ENCODE measurements around the gene MCC. TPM values are rescaled to one million over a fixed set of nuclear protein-coding genes. Genes with fewer than 3 reads are reported as not detected.

Gene MCC
- total RNA-seq, 1 donor from 2014 or later, result 33.9 TPM

GRCh38 chr5:113378081-113378480, 110.2 kb downstream of the MCC start:
- no peak overlapping the region for H3K4me3 Mint-ChIP-seq
- TF ChIP-seq CTCF (IDR thresholded peaks at IDR 0.05; ENCODE audit: unreplicated experiment), result no peak
- H3K27me3 Mint-ChIP-seq (ENCODE audit: low read depth), result no peaks in the 10 kb centered on the region
- no peaks in the 10 kb centered on the region for H3K36me3 Mint-ChIP-seq
- no peak overlapping the region for H3K27ac Mint-ChIP-seq
- H3K4me1 Mint-ChIP-seq, result peaks cover 18% of the 10 kb centered on the region
- DNase-seq (ENCODE audit: low spot score in 2 of 2, unreplicated experiment in 2 of 2), result no peak
- no peaks in the 10 kb centered on the region for H3K9me3 Mint-ChIP-seq

GRCh38 chr5:113376640-113377039, 111.6 kb downstream of the MCC start:
- no peaks in the 10 kb centered on the region for H3K9me3 Mint-ChIP-seq
- TF ChIP-seq CTCF (IDR thresholded peaks at IDR 0.05; ENCODE audit: unreplicated experiment), result no peak
- H3K4me3 Mint-ChIP-seq, result no peak overlapping the region
- DNase-seq (ENCODE audit: low spot score in 2 of 2, unreplicated experiment in 2 of 2), result no peak
- H3K27ac Mint-ChIP-seq, result no peak overlapping the region
- no peaks in the 10 kb centered on the region for H3K27me3 Mint-ChIP-seq (ENCODE audit: low read depth)
- no peaks in the 10 kb centered on the region for H3K36me3 Mint-ChIP-seq
- peaks cover 25% of the 10 kb centered on the region for H3K4me1 Mint-ChIP-seq

DNA sequence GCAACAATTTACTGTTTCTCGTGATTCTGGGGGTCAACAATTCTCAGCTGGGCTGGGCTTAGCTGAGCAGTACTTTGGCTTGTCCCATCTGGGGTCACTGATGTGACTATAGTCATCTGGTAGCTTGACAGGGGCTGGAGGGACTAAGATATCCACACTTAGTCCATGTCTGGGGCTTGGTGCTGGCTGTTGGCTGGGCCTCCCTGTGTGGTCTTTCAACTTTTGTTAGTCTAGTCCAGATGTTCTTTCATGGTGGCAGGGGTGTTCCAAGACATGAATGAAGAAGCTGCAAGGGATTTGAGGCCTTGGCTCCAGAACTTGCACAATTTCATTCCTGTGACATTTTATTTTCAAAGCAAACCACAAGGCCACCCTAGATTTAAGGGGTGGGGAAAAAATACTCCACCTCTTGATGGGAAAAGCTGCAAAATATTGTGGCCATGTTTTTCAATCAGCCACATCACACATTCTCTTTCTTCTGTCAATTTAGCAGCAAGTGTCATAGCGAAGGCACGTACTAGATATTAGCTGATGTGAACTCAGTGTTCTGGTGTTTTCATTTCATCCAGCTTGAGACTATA, 112.7 kb downstream of the MCC start:
- no peaks in the 10 kb centered on the region for H3K9me3 Mint-ChIP-seq
- no peak for DNase-seq (ENCODE audit: low spot score in 2 of 2, unreplicated experiment in 2 of 2)
- H3K36me3 Mint-ChIP-seq, result no peaks in the 10 kb centered on the region
- H3K4me3 Mint-ChIP-seq, result no peak overlapping the region
- no peak for TF ChIP-seq CTCF (IDR thresholded peaks at IDR 0.05; ENCODE audit: unreplicated experiment)
- no peaks in the 10 kb centered on the region for H3K27me3 Mint-ChIP-seq (ENCODE audit: low read depth)
- peaks cover 24% of the 10 kb centered on the region for H3K4me1 Mint-ChIP-seq
- no peak overlapping the region for H3K27ac Mint-ChIP-seq

DNA sequence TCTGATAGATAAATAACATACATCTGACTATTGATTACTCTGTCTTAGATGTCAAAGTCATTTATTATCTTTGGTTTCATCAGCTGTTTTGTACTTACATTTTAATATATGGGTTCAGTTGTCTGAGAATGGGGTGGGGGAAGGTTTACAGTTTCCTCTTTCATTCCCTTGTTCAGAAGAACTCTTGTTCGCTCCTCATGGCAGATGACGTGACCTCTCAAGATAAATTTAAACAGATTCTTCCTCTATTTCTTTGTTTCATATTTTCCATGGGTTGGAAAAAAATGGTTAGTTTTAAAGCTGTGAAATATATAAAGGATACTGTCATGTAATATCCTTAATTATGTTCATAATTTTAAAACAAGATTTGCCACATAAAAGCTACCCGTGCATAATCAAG, 114.8 kb downstream of the MCC start:
- Mint-ChIP-seq H3K4me3 (no peak overlapping the region), H3K4me1 (peaks cover 13% of the 10 kb centered on the region), H3K36me3 (no peaks in the 10 kb centered on the region), H3K27ac (no peak overlapping the region), H3K9me3 (no peaks in the 10 kb centered on the region), H3K27me3 (ENCODE audit: low read depth) (no peaks in the 10 kb centered on the region)
- no peak for TF ChIP-seq CTCF (IDR thresholded peaks at IDR 0.05; ENCODE audit: unreplicated experiment)
- DNase-seq (ENCODE audit: low spot score in 2 of 2, unreplicated experiment in 2 of 2), result no peak

GRCh38 chr5:113371721-113372196, 116.5 kb downstream of the MCC start:
- no peaks in the 10 kb centered on the region for H3K9me3 Mint-ChIP-seq
- TF ChIP-seq CTCF (IDR thresholded peaks at IDR 0.05; ENCODE audit: unreplicated experiment), result no peak
- no peak overlapping the region for H3K4me3 Mint-ChIP-seq
- no peak overlapping the region for H3K27ac Mint-ChIP-seq
- H3K27me3 Mint-ChIP-seq (ENCODE audit: low read depth), result no peaks in the 10 kb centered on the region
- H3K36me3 Mint-ChIP-seq, result no peaks in the 10 kb centered on the region
- H3K4me1 Mint-ChIP-seq, result peaks cover 15% of the 10 kb centered on the region
- DNase-seq (ENCODE audit: low spot score in 2 of 2, unreplicated experiment in 2 of 2), result no peak

DNA sequence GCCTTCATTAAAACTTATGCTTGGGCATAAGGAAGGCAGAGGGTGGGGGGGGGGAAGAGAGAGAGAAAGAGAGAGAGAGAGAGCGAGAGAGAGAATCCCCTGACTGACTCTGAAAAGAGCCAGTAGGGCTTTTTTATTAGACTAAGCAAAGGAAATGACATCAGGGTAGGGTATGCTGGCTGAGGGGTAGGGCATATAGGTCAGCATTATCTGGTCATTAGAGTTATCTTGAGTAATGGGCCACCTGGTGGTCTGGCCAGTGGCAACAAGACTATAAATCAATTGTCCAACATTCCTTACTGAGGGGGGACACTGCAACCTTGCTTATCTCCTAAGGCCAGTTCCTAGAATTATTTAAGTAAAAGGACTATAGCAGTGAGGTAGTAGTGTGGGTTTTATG, 120.7 kb downstream of the MCC start:
- Mint-ChIP-seq H3K4me3 (no peak overlapping the region), H3K27ac (no peak overlapping the region), H3K9me3 (peaks cover 28% of the 10 kb centered on the region), H3K4me1 (peaks cover 15% of the 10 kb centered on the region), H3K36me3 (peaks cover 19% of the 10 kb centered on the region), H3K27me3 (ENCODE audit: low read depth) (no peaks in the 10 kb centered on the region)
- DNase-seq (ENCODE audit: low spot score in 2 of 2, unreplicated experiment in 2 of 2), result no peak
- no peak for TF ChIP-seq CTCF (IDR thresholded peaks at IDR 0.05; ENCODE audit: unreplicated experiment)

Data from mesothelial cell of epicardium (in vitro differentiated cells).